ENCODE measurements around the gene TUB. TPM values are rescaled to one million over a fixed set of nuclear protein-coding genes. Genes with fewer than 3 reads are reported as not detected.

The TUB gene
- total RNA-seq, 1 donor from 2014 or later, result 1.8 TPM

GRCh38 chr11:8067929-8068575 is 13.0 kb upstream of the TUB start:
- no peak for DNase-seq (ENCODE audit: extremely low read depth, low read depth, low spot score)

- DNase-seq (ENCODE audit: extremely low read depth, low read depth, low spot score), result peak; percentile 9
Measured at GRCh38 chr11:8068605-8069221, 12.3 kb upstream of the TUB start.

- DNase-seq (ENCODE audit: extremely low read depth, low read depth, low spot score), result no peak
Measured at GRCh38 chr11:8069771-8070170, 11.2 kb upstream of the TUB start.

GRCh38 chr11:8070417-8071115 is 10.4 kb upstream of the TUB start:
- peak; percentile 7 for DNase-seq (ENCODE audit: extremely low read depth, low read depth, low spot score)

- no peak for DNase-seq (ENCODE audit: extremely low read depth, low read depth, low spot score)
Measured at GRCh38 chr11:8071616-8072581, 9.1 kb upstream of the TUB start.

GRCh38 chr11:8075119-8075726 is 5.8 kb upstream of the TUB start:
- DNase-seq (ENCODE audit: extremely low read depth, low read depth, low spot score), result no peak

GRCh38 chr11:8079111-8079675 is 1.8 kb upstream of the TUB start:
- no peak for DNase-seq (ENCODE audit: extremely low read depth, low read depth, low spot score)

- no peak for DNase-seq (ENCODE audit: extremely low read depth, low read depth, low spot score)
Measured at GRCh38 chr11:8080069-8080670, 841 bp upstream of the TUB start.

GRCh38 chr11:8081591-8082250 is 710 bp downstream of the TUB start:
- DNase-seq (ENCODE audit: extremely low read depth, low read depth, low spot score), result no peak

- DNase-seq (ENCODE audit: extremely low read depth, low read depth, low spot score), result no peak
Measured at GRCh38 chr11:8082391-8083087, 1.5 kb downstream of the TUB start.

- no peak for DNase-seq (ENCODE audit: extremely low read depth, low read depth, low spot score)
Measured at GRCh38 chr11:8083088-8083395, 2.0 kb downstream of the TUB start.

GRCh38 chr11:8083871-8084281 is 2.9 kb downstream of the TUB start:
- DNase-seq (ENCODE audit: extremely low read depth, low read depth, low spot score), result no peak

GRCh38 chr11:8084352-8084751 is 3.3 kb downstream of the TUB start:
- DNase-seq (ENCODE audit: extremely low read depth, low read depth, low spot score), result no peak

- DNase-seq (ENCODE audit: extremely low read depth, low read depth, low spot score), result no peak
Measured at GRCh38 chr11:8085011-8085645, 4.1 kb downstream of the TUB start.

GRCh38 chr11:8086001-8086479 is 5.0 kb downstream of the TUB start:
- DNase-seq (ENCODE audit: extremely low read depth, low read depth, low spot score), result no peak

- no peak for DNase-seq (ENCODE audit: extremely low read depth, low read depth, low spot score)
Measured at GRCh38 chr11:8086571-8086970, 5.6 kb downstream of the TUB start.

- DNase-seq (ENCODE audit: extremely low read depth, low read depth, low spot score), result no peak
Measured at GRCh38 chr11:8087185-8087584, 6.2 kb downstream of the TUB start.

- no peak for DNase-seq (ENCODE audit: extremely low read depth, low read depth, low spot score)
Measured at GRCh38 chr11:8087756-8088155, 6.7 kb downstream of the TUB start.
